Loucy (cell line): ENCODE measurements around the gene KRT82.

Experiments used
- EZH2phosphoT487 ChIP-seq: fragments of 200-600 bp; IDR thresholded peaks from 2 replicates; pipeline ENCODE4 v1.6.1; 2018; ENCODE audit warnings: antibody characterized with exemption, mild to moderate bottlenecking, moderate library complexity, borderline replicate concordance
- TF ChIP-seq, protein P1 (sequence below): fragments of 200-600 bp; sonication (generic); conservative IDR thresholded peaks from 2 replicates; pipeline ENCODE4 v1.5.1; 2014; ENCODE audit warnings: mild to moderate bottlenecking, antibody characterized with exemption, low read length

DNA sequence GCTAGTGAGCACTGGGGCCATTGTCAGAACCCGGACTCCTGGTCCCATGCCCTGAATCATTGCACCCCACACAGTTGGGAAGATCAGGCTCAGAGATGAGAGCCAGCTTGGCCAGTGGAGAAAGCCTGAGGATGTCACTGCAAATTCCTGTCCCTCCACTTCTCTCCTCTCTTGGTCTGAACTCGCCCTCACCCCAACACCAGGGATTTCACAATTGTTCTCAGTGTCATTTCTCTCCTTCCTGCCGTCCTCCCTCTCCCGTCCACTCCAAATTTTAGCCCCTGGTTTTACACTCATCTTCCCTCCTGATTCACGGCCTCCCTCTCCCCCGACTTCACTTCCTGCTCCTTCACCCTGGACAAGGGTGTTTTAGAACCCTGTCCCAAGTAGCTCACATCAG is 16.9 kb upstream of the KRT82 start:
- TF ChIP-seq, protein P1, sequence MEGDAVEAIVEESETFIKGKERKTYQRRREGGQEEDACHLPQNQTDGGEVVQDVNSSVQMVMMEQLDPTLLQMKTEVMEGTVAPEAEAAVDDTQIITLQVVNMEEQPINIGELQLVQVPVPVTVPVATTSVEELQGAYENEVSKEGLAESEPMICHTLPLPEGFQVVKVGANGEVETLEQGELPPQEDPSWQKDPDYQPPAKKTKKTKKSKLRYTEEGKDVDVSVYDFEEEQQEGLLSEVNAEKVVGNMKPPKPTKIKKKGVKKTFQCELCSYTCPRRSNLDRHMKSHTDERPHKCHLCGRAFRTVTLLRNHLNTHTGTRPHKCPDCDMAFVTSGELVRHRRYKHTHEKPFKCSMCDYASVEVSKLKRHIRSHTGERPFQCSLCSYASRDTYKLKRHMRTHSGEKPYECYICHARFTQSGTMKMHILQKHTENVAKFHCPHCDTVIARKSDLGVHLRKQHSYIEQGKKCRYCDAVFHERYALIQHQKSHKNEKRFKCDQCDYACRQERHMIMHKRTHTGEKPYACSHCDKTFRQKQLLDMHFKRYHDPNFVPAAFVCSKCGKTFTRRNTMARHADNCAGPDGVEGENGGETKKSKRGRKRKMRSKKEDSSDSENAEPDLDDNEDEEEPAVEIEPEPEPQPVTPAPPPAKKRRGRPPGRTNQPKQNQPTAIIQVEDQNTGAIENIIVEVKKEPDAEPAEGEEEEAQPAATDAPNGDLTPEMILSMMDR = no peak
- TF ChIP-seq EZH2phosphoT487 = no peak
